HEK293T (cell line): ENCODE data around the gene PPP1R1B.

Experiments
- CTCF ChIA-PET: fragments of 350-600 bp; formaldehyde crosslinking; extraction: SDS; loops from one replicate; lab custom pipeline; 2021; ENCODE audit warnings: antibody characterized with exemption, inconsistent platforms; lab: Yijun Ruan, JAX
- POLR2A ChIA-PET: fragments of 350-600 bp; formaldehyde crosslinking; extraction: SDS; loops from one replicate; lab custom pipeline; 2020; ENCODE audit warnings: antibody characterized with exemption, inconsistent platforms; lab: Yijun Ruan, JAX
- DNase-seq: peaks from one replicate; pipeline ENCODE4 v3.0.0; 2012; ENCODE audit warnings: mixed read lengths; ENCODE audit errors: extremely low spot score
- ARNT ChIP-seq: fragments of 450-650 bp; IDR thresholded peaks from 2 replicates; pipeline ENCODE4 v1.6.1; 2017; ENCODE audit warnings: mild to moderate bottlenecking
- BHLHE40 ChIP-seq: fragments of 450-650 bp; IDR thresholded peaks from 2 replicates; pipeline ENCODE4 v1.6.1; 2016; ENCODE audit warnings: mild to moderate bottlenecking, moderate library complexity, borderline replicate concordance
- CTBP1 ChIP-seq: fragments of 450-650 bp; IDR thresholded peaks from 2 replicates; pipeline ENCODE4 v1.6.1; 2016; ENCODE audit warnings: borderline replicate concordance
- ELF4 ChIP-seq: fragments of 450-650 bp; IDR thresholded peaks from 2 replicates; pipeline ENCODE4 v1.6.1; 2017; ENCODE audit warnings: antibody characterized with exemption
- FOXA1 ChIP-seq: fragments of 450-650 bp; IDR thresholded peaks from 2 replicates; pipeline ENCODE4 v1.6.1; 2016; ENCODE audit warnings: mild to moderate bottlenecking
- FOXK2 ChIP-seq: fragments of 450-650 bp; IDR thresholded peaks from 2 replicates; pipeline ENCODE4 v1.6.1; 2016; ENCODE audit warnings: mild to moderate bottlenecking
- FOXM1 ChIP-seq: fragments of 450-650 bp; IDR thresholded peaks from 2 replicates; pipeline ENCODE4 v1.6.1; 2017; ENCODE audit warnings: mild to moderate bottlenecking, borderline replicate concordance
- HDGF ChIP-seq: fragments of 450-650 bp; IDR thresholded peaks from 2 replicates; pipeline ENCODE4 v1.6.1; 2017; ENCODE audit warnings: antibody characterized with exemption, borderline replicate concordance
- L3MBTL2 ChIP-seq: fragments of 450-650 bp; conservative IDR thresholded peaks from 2 replicates; pipeline ENCODE4 v1.6.1; 2016; ENCODE audit warnings: mild to moderate bottlenecking
- LEF1 ChIP-seq: fragments of 450-650 bp; IDR thresholded peaks from 2 replicates; pipeline ENCODE4 v1.6.1; 2017; ENCODE audit warnings: mild to moderate bottlenecking, borderline replicate concordance
- NFRKB ChIP-seq: fragments of 450-650 bp; IDR thresholded peaks from 2 replicates; pipeline ENCODE4 v1.6.1; 2016; ENCODE audit warnings: mild to moderate bottlenecking, moderate library complexity
- PKNOX1 ChIP-seq: fragments of 450-650 bp; IDR thresholded peaks from 2 replicates; pipeline ENCODE4 v1.6.1; 2016
- SP1 ChIP-seq: fragments of 450-650 bp; IDR thresholded peaks from 2 replicates; pipeline ENCODE4 v1.6.1; 2017
- SUZ12 ChIP-seq: fragments of 450-650 bp; IDR thresholded peaks from 2 replicates; pipeline ENCODE4 v1.6.1; 2016; ENCODE audit warnings: mild to moderate bottlenecking
- TARDBP ChIP-seq: fragments of 450-650 bp; IDR thresholded peaks from 2 replicates; pipeline ENCODE4 v1.6.1; 2016
- ZNF384 ChIP-seq: fragments of 450-650 bp; IDR thresholded peaks from 2 replicates; pipeline ENCODE4 v1.6.1; 2016

The PPP1R1B gene

GRCh38 chr17:39666601-39667261 is 40.0 kb downstream of the PPP1R1B start:
- DNase-seq = no peak
- ChIA-PET POLR2A (interaction anchor here (1.1 to 2.7 kb wide), 3 partner anchors 18 to 33 kb away, joined by 3 to 11 read pairs (median 9); partner anchors contain the start of genes ERBB2 and PGAP3), CTCF (interaction anchor here (0.6 to 2.7 kb wide), 6 partner anchors 12 to 204 kb away, joined by 3 to 21 read pairs (median 3); no protein-coding TSS in a partner anchor)
- TF ChIP-seq BHLHE40 (no peak), L3MBTL2 (no peak), FOXA1 (no peak), FOXM1 (no peak), SP1 (no peak), ARNT (no peak)

- no peak for TF ChIP-seq ARNT
- TF ChIP-seq L3MBTL2 = no peak
- TF ChIP-seq PKNOX1 = no peak
- no peak for TF ChIP-seq ELF4
- TF ChIP-seq TARDBP = no peak
- no peak for TF ChIP-seq HDGF
- no peak for TF ChIP-seq FOXK2
- no peak for TF ChIP-seq ZNF384
- ChIA-PET CTCF (interaction anchor here (0.6 to 2.7 kb wide), 3 partner anchors 12 to 46 kb away, joined by 3 to 21 read pairs (median 3); no protein-coding TSS in a partner anchor), POLR2A (interaction anchor here (1.1 to 2.7 kb wide), 3 partner anchors 17 to 32 kb away, joined by 3 to 11 read pairs (median 9); partner anchors contain the start of genes ERBB2 and PGAP3)
- no peak for DNase-seq
These were observed 40.7 kb downstream of the PPP1R1B start for GRCh38 chr17:39667262-39667944.

GRCh38 chr17:39667945-39668924 is 41.5 kb downstream of the PPP1R1B start, which contains the start of gene PNMT:
PNMT (plus strand) TSS chr17:39668453; CDS start chr17:39668476, 23 bp downstream.
- TF ChIP-seq L3MBTL2 = peak; percentile 63; the same call in 1 of the 2 replicates
- TF ChIP-seq NFRKB = no peak
- DNase-seq = peak; percentile 68
- ChIA-PET CTCF (interaction anchor here (0.6 to 6.1 kb wide), 7 partner anchors 9 to 117 kb away, joined by 3 to 77 read pairs (median 5); partner anchors contain the start of gene MIEN1), POLR2A (interaction anchor here (0.8 to 1.4 kb wide), 7 partner anchors 9 to 62 kb away, joined by 3 to 6 read pairs (median 4); partner anchors contain the start of genes ERBB2, MIEN1 and PGAP3)

GRCh38 chr17:39669897-39670735 is 43.4 kb downstream of the PPP1R1B start:
- DNase-seq = no peak
- TF ChIP-seq CTBP1 (no peak), PKNOX1 (no peak), FOXA1 (no peak), ELF4 (no peak), BHLHE40 (no peak), LEF1 (no peak), FOXK2 (no peak), HDGF (no peak), L3MBTL2 (no peak), SP1 (no peak), ARNT (no peak), TARDBP (no peak), SUZ12 (no peak), FOXM1 (no peak)
- ChIA-PET POLR2A (interaction anchor here (0.9 to 2.4 kb wide), 3 partner anchors 17 to 32 kb away, joined by 3 to 15 read pairs (median 5); partner anchors contain the start of gene PGAP3), CTCF (interaction anchor here (1.5 to 6.1 kb wide), 3 partner anchors 16 to 60 kb away, joined by 5 to 77 read pairs (median 28); partner anchors contain the start of gene MIEN1)

GRCh38 chr17:39670746-39671145 is 44.0 kb downstream of the PPP1R1B start:
- ChIA-PET POLR2A (interaction anchor here (0.9 to 2.4 kb wide), 2 partner anchors 16 to 33 kb away, joined by 3 to 15 read pairs; partner anchors contain the start of gene PGAP3), CTCF (interaction anchor here (0.6 to 6.1 kb wide), 4 partner anchors 14 to 637 kb away, joined by 3 to 77 read pairs (median 16); no protein-coding TSS in a partner anchor)
- no peak for DNase-seq
- no peak for TF ChIP-seq ELF4
- no peak for TF ChIP-seq TARDBP
